Stimulated activated CD8-positive, alpha-beta memory T cell treated with anti-CD3 and anti-CD28 coated beads, Interleukin-7, amount 100 ng/mL, for 24 hours (primary cell): Measurements from ENCODE around the gene HPS4.
"Not testable (repeated sequence)": the region's sequence is repeated elsewhere in the genome, so short reads cannot be mapped to it uniquely, and the experiment has no call there.

Experiments
- DNase-seq: peaks from one replicate; pipeline ENCODE4 v3.0.0-alpha.2; 2020; ENCODE audit warnings: low read depth

Gene HPS4

DNA sequence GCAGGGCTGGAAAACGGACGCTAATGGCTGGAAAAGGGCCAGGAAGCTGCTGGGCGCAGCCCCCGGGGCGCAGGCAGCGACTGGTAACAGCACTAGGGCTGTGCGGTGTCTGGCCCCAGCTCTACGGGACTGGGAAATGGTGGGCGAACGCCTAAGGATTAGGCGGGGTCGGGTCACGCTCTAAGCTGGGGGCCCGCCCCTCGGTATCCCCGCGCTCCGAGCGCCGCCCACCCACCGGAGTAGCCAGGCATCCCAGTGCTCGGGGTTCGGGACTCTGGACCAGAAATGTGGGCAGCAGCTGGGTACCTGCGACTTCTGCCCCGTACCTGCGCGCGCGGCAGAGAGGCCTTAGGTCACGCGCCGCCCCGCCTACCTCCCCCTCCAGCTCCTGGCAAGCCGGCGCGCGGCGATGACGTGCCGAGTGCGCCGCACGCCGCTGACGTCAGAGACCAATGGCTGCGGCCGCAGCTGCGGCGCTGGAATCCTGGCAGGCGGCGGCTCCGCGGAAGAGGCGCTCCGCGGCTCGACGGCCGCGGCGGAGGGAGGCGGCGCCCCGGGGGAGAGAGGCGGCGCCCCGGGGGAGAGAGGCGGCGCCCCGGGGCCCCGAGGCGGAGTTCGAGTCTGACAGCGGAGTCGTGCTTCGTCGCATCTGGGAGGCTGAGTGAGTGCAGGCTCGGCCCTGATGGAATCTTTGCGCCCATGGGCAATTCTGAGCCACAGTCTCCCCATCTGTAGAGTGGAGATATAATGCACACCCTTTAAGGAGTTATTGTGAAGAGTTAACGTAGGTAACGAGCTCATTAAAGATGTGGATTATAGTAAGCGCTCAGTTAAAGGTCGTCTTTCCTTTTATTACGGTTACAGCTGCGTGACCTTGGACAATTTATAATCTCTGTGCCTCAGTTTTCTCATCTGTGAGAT is at the start of gene HPS4, which contains the start of gene SRRD:
HPS4 (minus strand) TSS at position 345 of the 921 bp plus-strand sequence. CDS start 2,021 bp downstream, outside the sequence.
SRRD (plus strand) TSS at position 439 of the 921 bp plus-strand sequence; CDS start at position 453, 14 bp downstream.
- peak; percentile 79 for DNase-seq

DNA sequence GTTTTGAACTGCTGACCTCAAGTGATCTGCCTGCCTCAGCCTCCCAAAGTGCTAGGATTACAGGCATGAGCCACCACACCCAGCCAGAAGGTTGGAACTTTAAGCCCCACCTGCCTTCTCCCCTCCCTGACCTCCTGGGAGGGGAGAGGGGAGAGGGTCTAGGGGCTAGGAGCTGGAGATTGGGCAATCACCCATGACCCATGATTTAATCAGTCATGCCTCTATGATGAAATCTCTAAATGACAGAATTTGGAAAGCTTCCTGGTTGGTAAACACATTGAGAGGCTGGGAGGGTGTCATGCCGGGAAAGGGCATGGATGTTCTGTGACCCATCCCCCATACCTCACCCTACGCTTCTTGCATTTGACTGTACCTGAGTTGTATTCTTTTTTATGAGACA is 45.8 kb upstream of the HPS4 start:
- no peak for DNase-seq

DNA sequence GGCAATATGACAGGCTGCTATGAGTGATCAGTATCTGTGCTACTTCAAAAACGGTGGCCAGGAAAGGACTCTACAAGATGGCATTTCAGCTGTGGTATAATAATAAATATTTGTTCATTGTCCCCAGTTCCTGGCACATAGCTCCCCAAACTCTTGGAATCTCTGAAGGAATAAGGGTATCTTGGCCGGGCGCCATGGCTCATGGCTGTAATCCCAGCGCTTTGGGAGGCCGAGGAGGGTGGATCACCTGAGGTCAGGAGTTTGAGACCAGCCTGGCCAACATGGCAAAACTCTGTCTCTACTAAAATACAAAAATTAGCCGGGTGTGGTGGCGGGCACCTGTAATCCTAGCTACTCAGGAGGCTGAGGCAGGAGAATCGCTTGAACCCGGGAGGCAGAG is 44.9 kb upstream of the HPS4 start:
- DNase-seq, result not testable (repeated sequence)

DNA sequence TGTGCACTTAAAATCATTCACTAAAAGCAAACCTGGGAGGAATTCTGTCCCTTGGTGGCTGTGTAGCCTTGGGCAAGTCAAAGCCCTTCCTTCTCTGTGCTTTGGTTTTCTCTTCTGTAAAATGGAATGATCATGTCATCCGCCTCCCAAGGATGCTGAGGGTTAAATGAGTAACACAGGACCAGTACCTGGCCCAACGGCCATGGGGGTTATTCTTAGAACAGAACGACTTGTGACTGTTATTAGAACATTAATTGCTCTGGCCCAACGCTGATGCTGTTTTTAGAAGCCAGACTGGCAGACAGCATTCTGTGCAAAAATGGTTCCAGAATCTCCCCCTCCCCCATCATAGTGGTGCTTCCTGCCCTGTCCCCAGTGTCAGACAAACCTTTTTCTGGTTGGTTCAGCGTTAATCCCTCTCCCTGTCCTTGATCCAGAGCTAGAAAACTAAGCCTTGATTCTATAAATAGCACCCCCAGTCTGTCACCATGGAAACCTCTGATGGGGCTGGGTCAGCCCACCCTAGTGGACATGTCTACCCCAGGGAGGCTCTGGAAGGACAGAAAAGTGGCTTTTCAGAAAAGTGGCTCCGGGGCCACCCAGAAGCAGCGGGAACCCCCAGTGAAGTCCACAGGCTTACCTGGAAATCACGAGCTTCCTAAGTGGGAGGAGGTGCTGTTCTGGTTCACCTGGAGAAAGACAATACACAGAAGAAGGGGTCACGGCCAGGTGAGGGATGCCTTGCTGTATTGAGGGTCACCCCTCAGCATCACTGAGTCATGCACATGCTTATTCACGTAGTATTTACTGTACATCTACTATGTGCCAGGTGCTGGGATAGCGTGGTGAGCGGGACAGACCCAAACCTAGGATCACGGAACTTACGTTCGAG is 44.2 kb upstream of the HPS4 start:
- no peak for DNase-seq

DNA sequence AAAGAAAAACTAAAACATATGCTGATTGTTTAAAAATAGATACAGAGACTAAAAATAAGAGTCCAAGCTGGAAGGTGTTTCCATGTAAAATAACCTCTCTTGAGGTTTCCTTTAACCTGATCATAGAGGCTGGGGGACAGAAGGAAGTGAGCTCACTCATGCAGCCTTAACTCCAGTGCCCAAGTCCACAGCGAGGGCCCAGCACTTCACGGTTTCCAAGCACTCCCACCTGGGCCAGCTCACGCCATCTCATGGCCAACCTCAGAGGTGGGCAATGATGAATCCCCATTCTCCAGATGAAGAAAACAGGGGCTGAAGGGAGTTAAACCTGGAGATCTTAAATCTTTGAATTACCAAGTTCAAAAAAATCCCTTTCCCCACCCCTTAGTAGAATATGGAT is 43.6 kb upstream of the HPS4 start:
- DNase-seq, result no peak

DNA sequence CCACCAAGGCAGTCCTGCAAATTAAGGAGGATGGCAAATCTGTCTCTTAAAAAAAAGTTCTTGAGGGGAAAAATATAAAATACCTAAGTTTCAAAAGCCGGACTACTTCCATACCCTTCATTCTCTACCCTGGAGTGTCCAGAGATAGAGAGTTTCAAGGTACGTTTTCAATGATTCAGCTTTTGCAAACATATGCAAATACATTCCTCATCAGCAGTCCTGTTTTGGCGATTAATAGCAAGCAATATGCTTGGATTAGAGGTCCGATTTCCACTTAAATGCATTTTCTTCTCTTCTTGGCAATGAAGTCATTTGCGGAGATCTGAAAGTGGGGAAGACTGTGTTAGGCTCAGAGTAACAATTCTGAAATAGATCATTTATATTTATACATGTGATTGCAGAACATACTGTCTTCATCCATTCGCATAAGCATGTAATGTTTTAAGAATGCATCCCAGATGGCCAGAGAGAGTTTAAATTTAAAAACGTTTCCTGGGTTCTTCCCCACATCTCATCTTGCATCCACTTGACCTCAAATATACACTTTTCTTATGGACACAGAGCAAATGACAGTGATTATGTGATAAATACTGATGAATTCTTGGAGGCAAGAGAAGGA is 42.5 kb upstream of the HPS4 start:
- no peak for DNase-seq

DNA sequence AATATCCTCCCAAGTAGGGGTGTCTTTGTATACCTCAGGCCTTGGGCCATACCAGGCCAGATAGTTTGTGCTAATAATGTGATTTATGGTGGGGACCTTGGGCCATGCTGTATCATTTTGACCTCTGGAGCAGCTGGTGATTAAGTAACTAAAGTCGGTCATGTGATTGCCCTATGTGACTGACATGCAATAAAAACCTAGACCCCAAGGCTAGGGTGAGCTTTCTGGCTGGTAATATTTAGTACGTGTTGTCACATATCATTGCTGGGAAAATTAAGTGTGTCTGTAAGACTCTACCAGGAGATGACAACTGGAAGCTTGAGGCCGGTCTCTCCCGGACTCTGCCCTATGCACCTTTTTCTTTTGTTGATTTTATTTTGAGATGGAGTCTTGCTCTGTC is 41.3 kb upstream of the HPS4 start:
- DNase-seq, result no peak

DNA sequence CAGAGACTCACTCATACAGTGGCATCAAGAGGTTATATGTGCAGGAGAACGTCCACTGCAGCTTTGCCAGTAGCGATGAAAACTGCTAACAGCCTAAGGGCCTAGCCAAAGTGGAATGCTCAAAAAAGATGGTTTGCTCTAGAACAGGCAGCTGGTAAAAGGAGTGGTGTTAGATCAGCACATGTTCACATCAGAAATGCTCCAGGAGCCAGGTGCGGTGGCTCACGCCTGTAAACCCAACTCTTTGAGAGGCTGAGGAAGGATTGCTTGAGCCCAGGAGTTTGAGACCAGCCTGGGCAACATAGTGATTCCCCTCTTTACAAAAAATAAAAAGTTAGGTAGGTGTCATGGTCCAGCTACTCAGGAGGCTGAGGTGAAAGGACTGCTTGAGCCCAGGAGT is 39.0 kb upstream of the HPS4 start:
- DNase-seq, result no peak

DNA sequence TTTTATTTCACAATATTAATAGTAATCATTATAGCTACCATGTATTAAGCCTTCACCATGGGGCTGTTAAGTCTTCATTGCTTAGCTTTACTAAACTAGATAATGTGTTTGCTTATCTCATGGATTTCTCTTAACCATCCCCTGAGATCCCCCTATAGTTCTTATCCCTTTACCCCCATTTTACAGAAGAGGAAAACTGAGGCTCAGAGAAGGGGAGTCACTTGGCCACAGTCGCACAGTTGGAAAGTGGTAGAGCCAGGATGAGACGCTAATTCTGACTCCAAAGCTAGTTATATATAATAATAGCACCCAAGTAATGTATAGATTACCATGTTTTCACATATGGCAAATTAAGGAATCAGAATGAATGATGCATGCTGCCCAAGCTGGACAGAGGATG is 38.4 kb upstream of the HPS4 start:
- DNase-seq, result no peak

DNA sequence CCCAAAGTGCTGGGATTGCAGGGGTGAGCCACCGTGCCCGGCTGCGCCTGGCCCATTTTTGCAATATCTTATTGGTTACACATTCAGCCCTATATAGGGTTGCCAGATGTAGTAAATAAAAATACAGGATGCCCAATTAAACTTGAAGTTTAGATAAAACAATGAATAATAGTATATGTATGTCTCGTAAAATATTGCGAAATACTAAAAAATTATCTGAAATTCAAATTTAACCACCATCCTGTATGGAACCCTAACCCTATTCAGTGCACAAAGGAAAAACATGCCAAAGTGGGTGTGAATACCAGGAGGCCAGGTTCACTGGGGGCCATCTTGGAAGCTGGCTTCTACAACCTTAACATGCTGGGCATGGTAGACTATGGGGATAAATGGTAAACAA is 33.8 kb upstream of the HPS4 start:
- DNase-seq, result no peak

DNA sequence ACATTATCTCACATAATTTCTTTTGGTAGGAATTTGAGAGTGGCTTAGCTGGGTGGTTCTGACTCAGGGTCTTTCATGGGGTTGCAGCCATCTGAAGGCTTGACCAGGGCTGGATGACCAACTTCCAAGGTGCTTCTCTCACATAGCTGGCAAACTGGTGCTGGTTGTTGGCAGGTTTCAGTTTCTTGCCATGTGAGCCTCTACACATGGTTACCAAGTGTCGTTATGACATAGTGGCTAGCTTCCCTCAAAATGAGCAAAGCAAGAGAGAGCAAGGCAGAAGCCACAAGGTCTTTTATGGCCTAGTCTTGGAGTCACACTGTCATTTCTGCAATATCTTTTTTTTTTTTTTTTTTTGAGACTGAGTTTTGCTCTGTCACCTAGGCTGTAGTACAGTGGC is 32.9 kb upstream of the HPS4 start:
- DNase-seq, result no peak

DNA sequence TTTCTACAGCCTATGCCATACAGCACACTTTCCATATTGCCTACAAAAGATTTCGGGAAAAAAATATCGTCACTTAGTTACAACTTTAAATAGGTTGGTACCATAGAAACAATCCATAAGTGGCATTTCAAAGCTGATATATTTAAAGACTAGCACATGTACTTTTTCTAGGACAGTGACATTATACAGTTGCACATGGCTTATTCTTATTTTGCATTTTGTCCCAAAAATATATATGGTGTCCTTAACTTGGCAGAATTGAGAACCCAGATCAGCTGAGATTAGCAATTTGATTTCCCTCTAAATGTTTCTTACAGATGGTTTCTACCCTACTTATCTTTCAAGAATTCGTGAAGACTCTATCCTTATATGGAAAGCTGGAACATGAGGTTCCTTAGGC is 32.3 kb upstream of the HPS4 start:
- DNase-seq, result no peak

DNA sequence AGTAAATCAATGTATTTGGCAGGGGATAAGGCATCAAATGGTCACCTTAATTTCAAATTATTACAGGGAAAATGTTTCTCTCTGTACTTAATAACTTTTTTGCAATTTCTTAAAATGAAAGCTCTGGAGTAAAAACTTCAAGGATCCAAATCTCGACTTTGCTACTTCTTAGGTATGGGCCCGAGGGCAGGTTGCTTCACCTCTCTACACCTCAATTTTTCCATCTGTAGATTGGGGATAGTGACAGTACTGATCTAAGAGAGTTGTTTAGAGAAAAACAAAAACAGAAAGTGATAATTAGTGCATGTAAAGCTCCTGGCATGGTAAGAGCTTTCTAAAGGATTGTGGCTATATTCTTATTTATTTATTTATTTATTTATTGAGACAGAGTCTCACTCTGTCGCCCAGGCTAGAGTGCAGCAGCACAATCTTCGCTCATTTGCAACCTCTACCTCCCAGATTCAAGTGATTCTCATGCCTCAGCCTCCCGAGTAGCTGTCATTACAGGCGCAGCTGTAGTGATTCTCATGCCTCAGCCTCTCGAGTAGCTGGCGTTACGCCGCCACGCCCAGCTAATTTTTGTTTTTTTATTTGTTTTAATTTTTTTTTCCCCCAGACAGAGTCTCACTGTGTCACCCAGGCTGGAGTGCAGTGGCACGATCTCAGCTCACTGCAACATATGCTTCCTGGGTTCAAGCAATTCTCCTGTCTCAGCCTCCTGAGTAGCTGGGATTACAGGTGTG is 31.0 kb upstream of the HPS4 start:
- DNase-seq, result no peak

DNA sequence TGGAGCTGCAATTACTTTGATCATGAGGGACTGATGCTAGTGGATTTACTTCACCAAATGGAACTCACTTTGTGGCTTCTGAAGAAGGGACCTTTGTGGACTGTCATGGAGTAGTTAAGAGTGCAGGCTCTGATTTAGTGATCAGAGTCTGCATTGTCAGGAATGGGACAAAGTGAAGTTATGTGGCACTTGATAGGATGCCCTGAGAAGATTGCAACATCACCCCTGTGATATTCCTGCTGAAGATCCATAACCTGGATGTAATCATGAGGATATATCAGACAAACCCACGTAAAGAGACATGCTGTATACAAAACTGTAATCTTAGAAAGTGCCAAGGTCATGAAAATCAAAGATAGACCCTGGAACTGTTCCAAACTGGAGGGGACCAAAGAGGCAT is 30.3 kb upstream of the HPS4 start:
- DNase-seq, result no peak

DNA sequence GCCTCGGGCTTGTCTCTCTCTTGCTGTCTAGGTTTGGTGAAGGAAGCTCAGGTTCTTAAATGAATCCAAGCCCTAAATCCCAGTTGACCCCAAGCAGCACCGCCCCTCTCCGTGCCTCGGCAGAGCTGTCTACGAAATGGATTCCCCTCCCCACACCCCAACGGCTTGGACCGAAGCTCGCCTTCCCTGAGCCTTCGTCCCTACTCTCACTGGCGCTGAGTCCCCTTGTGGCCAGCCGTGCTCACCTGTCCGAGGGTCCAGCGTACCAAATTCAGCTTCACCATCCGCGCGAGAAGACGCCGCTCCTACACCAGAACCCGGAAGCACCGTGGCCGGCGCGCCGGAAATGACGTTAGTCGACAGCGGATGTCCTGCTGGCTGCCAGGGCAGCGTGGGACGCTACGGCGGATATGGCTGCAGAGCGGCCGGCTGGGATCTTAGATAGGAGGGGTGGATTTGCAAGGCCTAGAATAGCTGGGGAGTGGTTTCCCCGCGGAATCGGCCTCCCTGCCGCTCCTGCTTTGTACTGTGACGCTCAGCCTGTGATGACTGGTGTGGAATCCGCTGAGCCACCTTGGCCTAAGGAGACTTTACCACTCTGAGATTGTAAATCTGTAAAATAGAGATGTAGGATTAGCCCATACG is 28.7 kb upstream of the HPS4 start, which contains the start of gene TFIP11:
TFIP11 (minus strand) TSS at position 325 of the 645 bp plus-strand sequence. CDS start 2,201 bp downstream, outside the sequence.
- peak; percentile 92 for DNase-seq

DNA sequence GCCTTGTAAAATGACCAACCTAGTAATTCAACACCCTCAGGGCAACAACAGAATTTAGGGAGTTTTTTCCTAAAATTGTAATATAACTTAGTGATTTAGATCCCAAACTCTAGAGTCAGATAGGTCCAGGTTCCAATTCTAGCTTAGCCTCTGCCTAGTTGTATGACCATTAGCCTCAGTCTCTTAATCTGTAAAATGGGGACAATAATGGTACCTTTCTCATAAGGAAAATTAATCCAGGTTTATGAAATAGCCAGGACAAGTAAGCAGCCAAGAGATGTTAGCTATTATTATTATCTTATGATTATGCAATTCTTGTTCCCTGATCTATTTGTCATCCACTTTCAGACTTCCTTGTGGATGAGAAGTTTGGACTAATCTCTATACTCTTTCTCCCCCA is 24.6 kb upstream of the HPS4 start:
- no peak for DNase-seq

DNA sequence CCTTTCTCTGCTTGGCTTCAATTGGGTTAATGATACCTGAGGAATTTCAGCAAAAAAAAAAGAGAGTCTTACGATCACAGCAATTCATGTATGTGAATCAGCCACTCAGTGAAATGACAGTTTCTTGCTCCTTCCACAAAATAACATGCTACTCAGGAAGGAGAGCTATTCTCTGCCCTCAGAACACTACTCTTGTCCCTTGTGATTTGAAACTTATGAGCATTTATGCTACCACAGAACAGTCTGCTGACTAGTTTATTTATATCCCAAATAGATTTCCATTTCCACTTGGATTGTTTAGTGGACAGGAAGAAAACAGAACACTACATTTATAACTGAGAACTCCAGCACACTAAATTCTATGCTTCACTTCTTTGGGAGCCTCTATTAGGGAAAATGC is 20.2 kb upstream of the HPS4 start:
- no peak for DNase-seq

DNA sequence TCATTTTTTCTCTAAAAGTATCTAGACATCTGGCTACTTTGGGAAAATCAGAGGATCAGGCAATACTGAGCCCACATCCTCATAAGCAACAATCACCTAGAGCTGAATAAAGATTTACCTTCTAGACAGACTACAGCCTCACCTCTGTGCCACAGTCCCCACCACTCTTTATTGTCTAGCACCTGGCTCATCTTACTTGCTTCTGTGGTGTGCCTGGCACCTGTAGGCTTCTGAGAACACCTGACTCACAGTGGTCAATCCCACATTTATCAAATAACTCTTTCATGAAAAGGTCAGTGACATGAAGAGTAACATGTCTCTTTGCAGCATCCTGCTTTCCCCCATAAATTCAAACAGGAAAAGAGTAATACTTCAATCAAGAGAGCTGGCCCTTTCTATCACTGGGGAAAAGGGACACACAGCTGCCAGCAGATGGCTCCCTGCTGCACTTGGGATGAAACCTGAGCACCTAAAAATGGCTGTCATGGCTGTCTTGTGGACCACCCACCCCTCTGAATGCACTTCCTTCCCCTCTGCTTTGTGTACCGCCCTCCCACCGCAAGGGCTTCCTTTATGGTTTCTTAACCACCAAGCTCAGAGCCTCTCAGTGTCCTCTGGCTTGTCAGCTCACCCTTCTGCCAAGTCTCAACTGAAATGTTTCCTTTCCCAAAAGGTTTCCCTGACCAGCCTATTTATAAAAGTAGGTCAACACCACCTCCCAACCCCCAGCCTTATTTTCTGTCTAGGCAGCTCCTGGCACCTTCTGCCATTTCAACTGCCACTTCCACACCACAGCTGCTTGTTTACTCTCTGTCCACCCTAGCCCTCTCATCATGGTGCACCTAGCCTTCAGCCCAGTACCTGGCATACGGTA is 19.3 kb upstream of the HPS4 start:
- no peak for DNase-seq

DNA sequence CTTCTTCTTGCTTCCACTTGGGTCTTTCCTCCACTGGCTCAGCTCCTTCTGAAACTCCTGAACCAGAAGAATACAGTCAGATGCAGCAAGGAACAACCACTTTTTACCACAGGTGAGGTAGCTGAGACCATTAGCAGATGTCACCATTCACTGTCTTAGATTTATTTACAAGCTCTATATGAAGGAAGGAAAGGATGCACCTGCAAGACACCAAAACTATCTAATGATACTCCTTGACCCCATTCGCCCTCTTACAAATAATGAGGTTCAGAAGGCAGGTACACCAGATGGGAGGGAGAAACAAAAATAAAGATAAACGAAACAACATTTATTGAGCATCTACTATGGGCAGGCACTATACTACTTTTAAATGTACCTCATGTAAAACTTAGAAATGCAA is 18.4 kb upstream of the HPS4 start:
- no peak for DNase-seq

DNA sequence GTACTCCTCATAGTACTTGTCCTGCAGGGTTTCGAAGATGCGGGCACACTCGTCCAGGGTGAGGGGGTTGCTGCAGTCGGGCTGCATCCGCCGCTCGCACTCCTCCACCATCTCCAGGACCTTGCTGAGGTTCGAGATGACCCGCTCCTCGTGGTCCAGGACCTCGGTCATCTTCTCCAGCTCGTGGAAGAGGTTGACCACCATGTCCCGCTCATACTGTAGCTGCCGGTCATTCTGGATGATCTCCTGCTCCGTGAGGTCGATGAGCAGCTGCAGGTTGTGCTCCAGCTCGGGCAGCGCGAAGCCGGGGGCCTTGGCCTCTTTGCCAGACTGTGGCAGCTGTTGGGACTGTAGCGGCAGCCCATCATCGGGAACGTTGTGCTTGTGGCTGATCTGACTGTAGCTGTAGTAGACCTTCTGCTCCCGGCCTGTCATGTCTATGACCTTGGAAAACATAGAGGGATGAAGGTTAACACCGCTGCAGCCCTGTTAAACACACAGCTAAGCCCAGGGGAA is 15.7 kb upstream of the HPS4 start:
- DNase-seq, result no peak
